HG02642 (cell line): ENCODE measurements around the gene FNDC3A.

Source experiments
- ATAC-seq: cut with Tn5 transposase; IDR thresholded peaks from one replicate; pipeline ENCODE4 v1.9.1; 2021; ENCODE audit warnings: mild to moderate bottlenecking; ENCODE audit not compliant: unreplicated experiment, poor library complexity

FNDC3A gene

GRCh38 chr13:49241296-49241695, 265.6 kb downstream of the FNDC3A start:
- ATAC-seq, result no peak

- no peak for ATAC-seq
Measured at GRCh38 chr13:49245101-49245500, 269.4 kb downstream of the FNDC3A start.

- ATAC-seq, result peak; percentile 49
Measured at GRCh38 chr13:49246850-49247642, 271.3 kb downstream of the FNDC3A start.

- ATAC-seq, result peak; percentile 97
Measured at GRCh38 chr13:49247643-49248621, 272.2 kb downstream of the FNDC3A start, which contains the start of gene CDADC1. CDADC1 (plus strand) TSS chr13:49247925; CDS start chr13:49248038, 113 bp downstream.

- no peak for ATAC-seq
Measured at GRCh38 chr13:49248622-49249002, 272.9 kb downstream of the FNDC3A start.

DNA sequence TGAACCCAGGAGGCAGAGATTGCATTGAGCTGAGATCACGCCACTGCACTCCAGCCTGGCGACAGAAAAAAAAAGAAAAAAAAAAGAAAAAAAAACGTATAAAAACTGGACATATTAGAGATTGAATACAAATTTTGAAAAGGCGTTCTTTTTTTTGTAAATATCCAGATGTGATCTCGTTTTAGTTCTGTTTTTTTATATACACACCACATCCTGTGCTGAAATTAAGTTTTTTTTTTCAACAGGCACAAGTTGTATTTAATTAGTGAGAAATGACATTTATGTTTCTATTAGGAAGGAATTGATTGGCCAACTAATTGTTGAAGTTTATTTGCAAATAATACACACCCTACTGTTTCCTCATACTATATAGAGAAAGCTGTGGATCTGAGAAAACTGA, 275.6 kb downstream of the FNDC3A start:
- ATAC-seq, result no peak

DNA sequence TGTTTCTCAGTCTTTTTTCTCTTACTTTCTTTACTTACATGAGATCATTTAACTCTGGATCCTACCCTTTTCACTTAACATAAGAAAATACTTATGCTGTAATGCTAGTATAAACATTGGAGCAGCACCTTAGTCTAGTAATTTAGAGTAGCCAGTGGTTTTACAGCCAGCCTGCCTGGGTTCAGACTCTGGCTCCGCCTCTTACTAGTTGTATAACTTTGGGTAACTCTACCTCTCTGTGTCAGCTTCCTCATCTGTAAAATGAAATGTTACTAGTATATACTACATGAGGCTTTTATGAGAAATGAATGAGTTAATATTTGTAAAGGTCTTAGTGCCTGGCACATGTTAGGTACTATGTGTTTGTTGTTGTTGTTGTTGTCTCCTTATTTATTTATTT, 277.6 kb downstream of the FNDC3A start:
- no peak for ATAC-seq

GRCh38 chr13:49254007-49254406, 278.3 kb downstream of the FNDC3A start:
- no peak for ATAC-seq

- ATAC-seq, result no peak
Measured at GRCh38 chr13:49256841-49257240, 281.1 kb downstream of the FNDC3A start.

DNA sequence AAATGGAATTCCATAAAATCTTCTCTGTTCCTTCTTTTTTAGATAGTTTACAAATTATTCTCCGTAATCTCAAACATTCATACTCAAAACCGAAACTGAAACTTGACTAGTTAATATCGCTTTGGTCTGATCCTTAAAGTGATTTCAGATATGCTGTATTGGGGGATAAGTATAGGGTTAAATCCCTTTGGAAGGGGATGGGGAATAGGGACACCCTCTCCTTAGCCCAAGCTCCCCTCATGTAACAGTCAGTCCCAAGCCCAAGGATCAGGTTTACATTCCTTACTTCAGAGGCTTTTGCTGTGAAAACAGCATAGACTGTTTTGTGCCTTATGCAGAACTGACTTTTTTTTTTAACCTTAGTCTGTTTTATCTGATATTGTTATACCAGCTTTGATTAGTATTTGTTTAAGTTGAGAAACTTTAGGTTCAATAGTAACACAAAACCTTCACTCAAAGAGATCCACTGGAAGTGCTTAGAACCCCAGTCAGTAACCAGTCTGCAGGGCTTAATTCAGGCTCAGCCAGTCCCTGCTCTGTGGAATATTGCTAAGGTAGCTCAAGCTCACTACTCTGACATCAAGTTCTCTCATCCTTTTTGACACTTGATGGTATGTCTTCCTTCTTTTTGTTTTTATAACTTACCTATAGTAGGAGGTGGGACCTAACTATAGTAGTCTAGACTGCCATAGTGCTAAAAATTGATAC, 282.5 kb downstream of the FNDC3A start:
- ATAC-seq, result no peak
